CD4-positive, alpha-beta T cell treated with Interleukin-1 beta for 1 hour (primary cell): ENCODE results near the gene CBL.

ENCODE experiments used
- DNase-seq, 2 donors: peaks; one replicate each; pipeline ENCODE4 v3.0.0-alpha.2; 2020 to 2022

The CBL gene

GRCh38 chr11:119315131-119316015, 109.2 kb downstream of the CBL start:
- peak; percentile 45 to 51 for DNase-seq

- DNase-seq: no peak
Measured at GRCh38 chr11:119316016-119316728, 110.0 kb downstream of the CBL start.

DNA sequence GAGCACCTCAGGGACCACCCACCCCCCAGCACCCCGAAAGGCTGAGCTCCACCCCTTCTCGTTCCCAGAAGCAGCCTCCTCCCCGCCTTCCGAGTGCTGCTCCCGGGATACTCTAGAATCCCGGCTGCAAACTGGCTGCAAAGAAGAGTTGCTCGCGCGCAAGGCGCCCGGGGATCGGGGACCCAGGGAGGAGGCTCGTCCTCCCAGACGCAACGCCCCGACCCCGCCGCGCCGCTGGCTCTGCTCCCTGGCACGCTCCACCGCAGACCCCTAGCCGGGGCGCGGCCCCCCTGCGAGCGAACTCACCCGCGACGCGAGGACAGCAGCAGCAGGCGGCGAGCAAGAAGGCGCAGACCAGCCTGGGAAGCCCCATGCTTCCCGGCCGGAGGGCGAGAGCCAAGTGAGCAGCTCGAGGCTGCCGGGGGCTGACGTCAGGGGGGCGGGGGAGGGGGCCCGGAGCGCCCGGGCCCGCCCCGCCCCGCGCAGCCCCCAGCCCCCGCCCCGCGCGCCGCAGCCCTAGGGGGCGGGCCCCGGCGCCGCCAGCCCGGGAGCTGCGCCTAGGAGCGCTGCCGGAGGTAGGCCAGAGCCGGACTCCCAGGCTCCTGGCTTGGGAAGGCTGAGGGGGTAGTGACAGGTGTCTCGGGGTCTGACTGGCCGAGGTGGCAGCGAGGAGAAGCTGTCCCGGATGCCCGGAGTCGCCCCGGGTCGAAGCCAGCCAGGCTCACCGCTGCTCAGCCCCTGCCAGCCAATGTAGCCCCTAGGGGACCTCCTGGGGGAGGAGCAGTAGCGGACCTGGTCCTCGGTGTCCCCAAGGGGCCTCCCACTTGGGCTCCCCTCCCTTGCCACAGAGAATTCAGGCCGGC, 110.8 kb downstream of the CBL start, which contains the start of gene MCAM:
Gene MCAM (minus strand): TSS at position 402 of the 863 bp plus-strand sequence. CDS start 29 bp downstream, at position 373.
- no peak for DNase-seq

DNA sequence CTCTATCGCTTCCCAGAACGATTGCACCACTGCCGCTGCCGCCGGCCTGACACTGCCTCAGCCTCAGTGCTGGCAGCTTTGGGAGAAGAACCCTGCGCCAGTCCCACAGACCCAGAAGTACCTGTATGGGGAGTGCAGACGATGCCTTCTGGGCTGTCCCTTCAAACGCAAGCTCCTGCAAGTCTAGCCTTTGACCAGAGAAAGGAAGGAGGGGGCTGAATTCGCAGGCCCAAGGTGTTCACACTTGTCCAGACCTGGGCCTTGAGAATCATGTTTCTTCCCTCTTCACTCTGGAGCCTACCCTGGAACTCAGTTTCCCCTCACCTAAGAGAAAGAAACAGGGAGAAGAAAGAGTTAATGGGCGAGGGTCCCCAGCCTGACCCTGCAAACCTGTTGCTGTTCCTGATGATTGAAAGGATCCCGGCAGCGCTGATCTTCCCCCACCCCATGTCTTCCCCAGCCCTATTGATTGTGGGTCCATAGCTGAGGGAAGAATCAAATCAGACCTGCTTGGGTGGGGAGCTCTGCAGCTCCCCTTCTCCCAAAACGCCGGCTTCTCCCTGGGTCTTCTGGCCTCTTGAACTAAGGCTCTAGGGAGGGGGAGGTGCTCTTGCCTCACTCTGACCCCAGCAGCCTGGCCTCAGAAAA, 111.6 kb downstream of the CBL start:
- no peak for DNase-seq

DNA sequence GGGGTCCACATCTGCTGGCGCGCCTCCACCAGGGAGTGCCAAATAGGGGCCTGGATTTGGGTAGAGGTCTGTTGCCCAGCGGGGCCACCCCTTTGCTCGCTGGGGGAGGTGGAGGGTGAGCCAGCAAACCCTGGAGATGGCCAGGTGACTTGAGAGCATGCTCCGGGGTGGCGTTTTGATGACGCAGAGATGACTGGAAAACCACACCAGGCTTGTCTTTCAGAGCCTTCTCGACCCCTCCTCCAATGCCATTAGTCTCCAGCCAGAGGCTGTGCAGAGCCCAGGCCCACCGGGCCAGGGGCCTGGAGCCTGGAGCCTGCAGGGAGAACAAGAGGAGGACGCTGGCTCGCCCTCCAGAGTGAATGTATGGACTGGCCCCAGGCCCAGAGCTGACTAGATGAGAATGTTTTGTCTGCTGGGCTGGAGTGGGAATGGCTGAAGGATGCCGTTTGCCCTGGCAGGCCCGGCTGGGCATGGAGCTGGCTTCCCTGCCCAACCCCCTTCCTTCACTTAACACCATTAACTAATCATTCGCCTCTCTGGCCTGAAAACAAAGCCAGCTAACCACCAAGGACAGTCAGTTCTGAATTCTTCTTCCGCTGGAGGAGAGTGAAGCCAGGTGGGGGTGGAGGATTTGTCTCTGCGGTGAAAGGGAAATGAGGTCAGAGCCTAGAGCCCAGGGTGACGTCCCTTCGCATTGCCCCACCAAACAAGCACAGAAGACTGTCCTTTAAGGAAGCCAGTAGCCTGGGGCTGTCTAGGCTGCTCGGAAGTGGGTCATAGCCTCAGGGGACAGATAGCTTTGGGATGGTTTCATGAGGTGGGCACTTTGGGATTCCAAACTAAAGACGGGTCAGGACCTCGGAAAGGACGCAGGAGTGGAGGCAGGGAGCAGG, 112.3 kb downstream of the CBL start:
- peak; percentile 37 to 51 for DNase-seq

DNA sequence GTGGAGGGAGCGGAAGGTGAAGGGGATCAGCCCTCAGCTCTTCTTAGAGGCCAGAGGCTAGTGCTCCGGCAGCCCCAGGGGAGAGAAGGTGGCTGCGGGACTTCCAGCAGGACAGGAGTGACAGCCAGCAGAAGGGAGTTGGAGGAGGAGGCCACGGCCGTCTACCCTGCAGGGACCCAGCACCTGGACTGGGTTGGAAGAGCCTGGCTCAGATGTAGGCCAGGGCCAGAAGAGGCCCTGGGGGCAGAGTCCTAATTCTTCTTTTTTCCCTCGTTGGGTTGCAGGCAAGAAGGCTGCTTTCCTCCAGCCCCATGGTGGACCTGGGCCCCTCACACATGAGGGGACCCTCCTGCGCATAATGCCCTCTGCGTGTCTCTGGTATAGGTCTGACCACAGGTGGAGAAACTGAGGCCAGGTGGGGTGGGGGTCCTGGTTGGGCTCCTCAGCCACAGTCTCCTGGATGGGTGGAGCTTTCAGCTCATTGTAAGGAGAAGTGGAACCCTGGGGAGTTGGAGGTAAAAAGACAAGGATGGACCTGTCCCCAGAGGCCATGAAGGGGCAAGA, 113.1 kb downstream of the CBL start:
- DNase-seq: no peak

DNA sequence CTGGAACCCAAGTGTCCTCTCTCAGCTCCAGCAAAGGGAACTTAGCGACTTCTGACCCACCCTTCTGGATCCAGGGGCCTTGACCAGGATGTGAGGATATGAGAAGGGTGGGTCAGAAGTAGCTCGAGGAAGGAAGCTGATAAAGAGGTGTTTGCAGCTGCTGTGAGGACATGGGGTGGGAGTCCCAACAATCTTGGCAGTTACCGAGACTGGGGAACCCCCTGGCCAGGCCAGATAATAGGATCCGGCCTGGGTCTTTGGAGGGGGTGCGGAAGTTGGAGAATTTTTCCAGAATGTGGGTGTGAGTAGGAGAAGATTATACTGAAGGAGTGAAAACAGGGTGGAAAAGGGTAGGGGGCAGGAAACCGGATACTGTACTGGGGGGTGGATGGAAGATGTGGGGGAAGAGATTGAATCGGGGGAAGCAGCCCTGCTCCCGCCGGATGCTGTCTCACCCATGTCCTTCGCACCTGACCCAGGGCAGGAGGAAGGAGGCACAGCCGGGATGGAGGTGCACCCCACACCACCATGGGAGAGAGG, 113.6 kb downstream of the CBL start:
- no peak for DNase-seq

DNA sequence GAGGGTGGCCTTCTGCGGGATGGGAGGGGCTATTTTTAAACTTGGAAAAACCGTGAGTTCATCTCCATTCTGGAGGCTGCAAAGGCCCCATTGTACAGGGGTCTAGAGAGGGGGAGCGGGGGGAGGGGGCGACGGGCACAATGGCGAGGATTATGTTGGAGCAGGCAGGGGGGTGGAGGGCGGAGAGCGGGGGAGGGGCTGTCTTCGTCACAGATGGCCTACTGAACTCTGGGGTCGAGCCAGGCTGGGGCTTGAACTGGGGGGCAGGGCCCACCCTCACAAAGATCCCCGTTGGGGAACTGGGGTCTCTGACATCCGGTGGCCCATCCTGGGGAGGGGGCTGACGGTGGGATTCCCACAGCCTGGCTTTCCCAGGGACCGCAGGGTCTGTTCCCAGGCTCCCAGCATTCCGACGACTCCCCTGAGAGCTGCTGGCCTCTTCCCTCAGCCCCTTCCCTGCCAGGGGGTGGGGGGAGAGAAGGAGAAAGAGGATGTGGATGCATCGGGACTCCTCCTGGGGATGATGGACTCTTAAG, 114.2 kb downstream of the CBL start:
- no peak for DNase-seq

DNA sequence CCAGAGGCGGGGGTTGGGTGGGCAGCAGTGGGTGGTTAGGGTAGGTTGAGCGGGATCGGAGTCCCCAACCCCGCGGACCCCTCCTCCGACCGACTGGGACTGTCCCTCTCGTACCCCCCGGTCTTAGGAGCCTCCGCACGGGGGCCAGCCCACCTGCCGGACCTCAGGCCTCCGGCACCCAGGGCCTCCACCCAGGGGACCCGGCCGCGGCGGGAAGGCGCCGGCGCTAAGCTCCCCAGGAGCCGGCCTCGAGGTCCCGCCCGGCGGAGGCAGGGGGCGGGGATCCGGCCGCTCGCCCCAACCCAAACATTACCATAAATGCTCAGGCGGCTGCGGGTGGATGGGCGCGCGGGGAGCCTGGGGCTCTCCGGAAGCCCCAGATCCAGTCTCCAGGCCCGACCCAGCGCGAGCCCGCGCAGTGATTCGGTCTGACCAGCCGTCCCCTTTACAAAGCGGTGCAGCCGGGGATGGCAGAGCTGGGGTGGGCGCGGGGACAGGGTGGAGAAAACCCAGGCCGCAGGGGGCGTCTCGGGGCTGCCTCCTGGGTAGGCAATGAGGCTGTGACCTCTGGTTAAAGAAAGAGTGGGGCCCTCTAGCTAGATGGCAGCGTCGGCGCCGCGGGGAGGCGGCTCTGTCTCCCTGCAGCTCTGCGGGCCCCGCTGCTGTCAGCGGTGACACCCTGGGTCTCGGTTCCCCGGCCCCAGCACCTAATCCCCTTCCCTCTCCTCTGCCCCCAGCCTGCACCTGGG, 114.8 kb downstream of the CBL start:
- DNase-seq: peak; percentile 36 to 51

- no peak for DNase-seq
Measured at GRCh38 chr11:119322360-119322739, 116.2 kb downstream of the CBL start.

DNA sequence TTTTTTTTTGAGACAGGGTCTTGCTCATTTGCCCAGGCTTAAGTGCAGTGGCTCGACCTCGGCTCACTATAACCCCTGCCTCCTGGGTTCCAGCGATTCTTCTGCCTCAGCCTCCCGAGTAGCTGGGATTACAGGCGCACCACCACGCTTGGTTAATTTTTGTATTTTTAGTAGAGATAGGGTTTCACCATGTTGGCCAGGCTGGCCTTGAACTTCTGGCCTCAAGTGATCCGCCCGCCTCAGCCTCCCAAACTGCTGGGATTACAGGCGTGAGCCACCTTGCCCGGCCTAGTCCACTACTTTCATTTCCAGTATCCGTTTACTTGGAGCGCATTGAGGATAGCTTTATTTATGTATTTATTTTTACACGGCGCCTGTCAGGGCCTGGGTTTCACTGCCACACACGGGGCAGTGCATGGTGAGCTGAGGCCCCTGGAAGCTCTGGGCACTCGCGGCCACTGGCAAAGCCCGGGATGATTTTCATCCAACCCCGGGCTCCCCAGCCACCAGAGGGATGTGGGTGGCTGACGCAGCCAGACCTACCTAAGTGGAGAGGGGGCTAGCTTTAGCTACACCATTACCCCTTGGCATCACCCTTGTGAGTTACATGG, 116.9 kb downstream of the CBL start:
- DNase-seq: no peak

DNA sequence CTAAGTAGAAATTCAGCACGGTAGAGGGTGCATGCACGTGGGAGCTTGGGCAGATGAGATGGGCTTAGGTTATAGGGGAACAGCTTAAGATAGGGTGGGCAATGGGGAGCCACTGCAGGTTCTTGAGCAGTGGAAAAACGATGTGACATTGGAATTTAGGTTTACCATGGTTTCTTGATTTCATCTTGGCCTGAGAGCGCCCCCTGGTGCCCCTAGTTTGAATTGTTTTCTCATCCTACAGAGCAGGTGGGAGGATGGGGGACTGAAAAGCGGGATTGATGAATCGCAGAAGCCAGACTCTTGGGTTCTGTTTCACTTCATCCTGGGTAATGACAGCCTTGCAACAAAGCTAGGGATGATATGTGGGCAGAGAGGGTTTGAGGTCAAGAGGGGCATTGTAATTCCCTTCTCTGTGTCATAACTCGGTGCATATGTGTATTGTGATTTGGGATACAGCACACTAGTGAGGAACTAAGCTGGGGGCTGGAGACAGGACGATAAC, 117.4 kb downstream of the CBL start:
- peak; percentile 62 to 78 for DNase-seq

GRCh38 chr11:119324189-119324588, 118.0 kb downstream of the CBL start:
- no peak for DNase-seq

GRCh38 chr11:119329320-119329719, 123.2 kb downstream of the CBL start:
- DNase-seq: no peak

DNA sequence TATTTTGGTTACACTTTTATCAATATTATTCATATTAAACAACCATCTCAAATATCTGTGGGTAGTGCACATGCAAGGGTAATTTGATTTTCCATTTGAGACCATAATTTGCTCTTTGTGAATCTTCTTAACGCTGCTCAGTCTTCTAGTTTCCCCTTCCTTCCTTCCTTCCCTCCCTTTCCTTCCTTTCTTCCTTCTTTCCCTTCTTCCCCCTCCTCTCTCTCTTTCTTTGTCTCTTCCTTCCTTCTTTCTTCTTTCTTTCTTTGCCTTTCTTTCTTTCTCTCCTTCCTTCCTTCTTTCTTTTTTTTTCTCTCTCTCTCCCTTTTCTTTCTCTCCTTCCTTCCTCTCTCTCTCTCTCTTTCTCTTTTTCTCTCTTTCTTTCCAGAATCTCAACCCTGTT, 124.1 kb downstream of the CBL start:
- DNase-seq: no peak

DNA sequence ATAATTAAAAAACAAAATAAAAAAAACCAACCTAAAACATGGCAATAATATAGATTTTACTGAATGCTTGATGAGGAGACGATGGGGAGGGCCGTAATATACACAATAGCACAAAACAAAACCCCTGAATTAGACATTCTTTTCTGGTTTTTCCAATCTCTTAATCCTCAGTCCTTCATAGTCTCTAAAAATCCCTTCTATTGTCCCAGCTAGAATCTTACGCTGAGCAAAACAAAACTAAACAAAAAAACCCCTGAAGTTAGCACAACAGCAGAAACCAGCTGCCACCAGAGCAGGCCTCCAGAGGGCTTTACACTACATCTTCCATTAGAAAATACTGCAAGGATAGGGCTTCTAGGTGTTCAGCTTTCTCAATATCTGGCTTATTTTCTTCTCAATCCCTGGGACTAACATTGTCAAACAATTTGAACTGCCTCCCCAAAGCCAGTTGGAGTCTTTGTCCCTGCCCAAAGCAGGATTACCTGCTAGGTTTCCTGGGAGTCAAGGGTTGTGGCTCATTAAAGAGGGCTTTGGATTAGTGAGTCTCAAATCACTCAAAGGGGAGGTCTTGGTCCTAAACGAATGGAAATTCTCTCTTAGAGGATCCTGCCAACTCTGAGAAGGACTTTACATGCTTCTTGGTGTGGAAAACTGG, 126.1 kb downstream of the CBL start:
- no peak for DNase-seq

GRCh38 chr11:119334174-119334930, 128.2 kb downstream of the CBL start, which contains the start of gene RNF26:
Gene RNF26, plus strand, starts transcription at chr11:119334527. Its CDS starts 596 bp downstream, at chr11:119335123.
- peak; percentile 95 to 97 for DNase-seq
